Stimulated activated CD8-positive, alpha-beta memory T cell treated with anti-CD3 and anti-CD28 coated beads, Interleukin-7, amount 100 ng/mL, for 1 hour (primary cell): ENCODE data around the gene MFSD11.
"Not testable (repeated sequence)": the region's sequence is repeated elsewhere in the genome, so short reads cannot be mapped to it uniquely, and the experiment has no call there.

Experiments used
- DNase-seq, 2 donors: peaks; one replicate each; pipeline ENCODE4 v3.0.0-alpha.2; 2020; ENCODE audit warnings: low read depth in 2 of 2

Gene MFSD11

GRCh38 chr17:76747716-76748363, 9.9 kb downstream of the MFSD11 start:
- DNase-seq: no peak

GRCh38 chr17:76748657-76749056, 10.7 kb downstream of the MFSD11 start:
- no peak for DNase-seq

- no peak for DNase-seq
Observed at GRCh38 chr17:76751416-76751993, 13.6 kb downstream of the MFSD11 start.

GRCh38 chr17:76752006-76752405, 14.1 kb downstream of the MFSD11 start:
- DNase-seq: no peak

- DNase-seq: no peak
Observed at GRCh38 chr17:76753061-76753961, 15.4 kb downstream of the MFSD11 start.

GRCh38 chr17:76755285-76755684, 17.4 kb downstream of the MFSD11 start:
- DNase-seq: no peak

GRCh38 chr17:76757256-76757655, 19.3 kb downstream of the MFSD11 start:
- DNase-seq: no peak

GRCh38 chr17:76758570-76758969, 20.7 kb downstream of the MFSD11 start:
- DNase-seq: no peak

- DNase-seq: peak; percentile 27 to 36
Observed at GRCh38 chr17:76772842-76773525, 35.1 kb downstream of the MFSD11 start.

GRCh38 chr17:76775021-76775600, 37.2 kb downstream of the MFSD11 start:
- no peak for DNase-seq

- no peak for DNase-seq
Observed at GRCh38 chr17:76781056-76781982, 43.4 kb downstream of the MFSD11 start.

- DNase-seq: no peak
Observed at GRCh38 chr17:76783146-76783545, 45.2 kb downstream of the MFSD11 start.

GRCh38 chr17:76784926-76785325, 47.0 kb downstream of the MFSD11 start:
- DNase-seq: no peak

GRCh38 chr17:76787866-76788265, 49.9 kb downstream of the MFSD11 start:
- DNase-seq: not testable (repeated sequence)

- no peak for DNase-seq
Observed at GRCh38 chr17:76789235-76789788, 51.4 kb downstream of the MFSD11 start.

- DNase-seq: no peak
Observed at GRCh38 chr17:76791053-76791980, 53.4 kb downstream of the MFSD11 start.

GRCh38 chr17:76792348-76792747, 54.4 kb downstream of the MFSD11 start:
- no peak for DNase-seq

- DNase-seq: no peak
Observed at GRCh38 chr17:76793775-76794174, 55.9 kb downstream of the MFSD11 start.

- no peak for DNase-seq
Observed at GRCh38 chr17:76796081-76796480, 58.2 kb downstream of the MFSD11 start.
